GM10266 (cell line): ENCODE results near the gene ZNF639.

Source experiments
- DNase-seq: peaks from one replicate; pipeline ENCODE4 v3.0.0; 2012; ENCODE audit errors: extremely low spot score
- CTCF ChIP-seq: IDR thresholded peaks from 2 replicates; pipeline ENCODE4 v1.5.1; 2012; ENCODE audit warnings: mild to moderate bottlenecking, low read depth; ENCODE audit not compliant: control insufficient read depth, insufficient read depth; ENCODE audit errors: missing control alignments

Gene ZNF639

GRCh38 chr3:179336345-179336929, 13.6 kb downstream of the ZNF639 start:
- TF ChIP-seq CTCF, result no peak

GRCh38 chr3:179347345-179348194, 24.7 kb downstream of the ZNF639 start, which contains the start of gene MFN1:
MFN1 (plus strand) TSS chr3:179347709; CDS start chr3:179348852, 1,143 bp downstream.
- TF ChIP-seq CTCF, result no peak
- peak; percentile 93 for DNase-seq

More at GRCh38 chr3:179336345-179336929, 13.6 kb downstream of the ZNF639 start:
- DNase-seq, result no peak

GRCh38 chr3:179348325-179349013, 25.6 kb downstream of the ZNF639 start:
- DNase-seq, result peak; percentile 80
- no peak for TF ChIP-seq CTCF

GRCh38 chr3:179355996-179356395, 33.2 kb downstream of the ZNF639 start:
- TF ChIP-seq CTCF, result no peak
- DNase-seq, result no peak

- DNase-seq, result no peak
- no peak for TF ChIP-seq CTCF
Measured at GRCh38 chr3:179363332-179363731, 40.5 kb downstream of the ZNF639 start.

- TF ChIP-seq CTCF, result no peak
- DNase-seq, result no peak
Measured at GRCh38 chr3:179369621-179370020, 46.8 kb downstream of the ZNF639 start.
